Measurements from ENCODE around the gene NTNG2.

NTNG2 gene

DNA sequence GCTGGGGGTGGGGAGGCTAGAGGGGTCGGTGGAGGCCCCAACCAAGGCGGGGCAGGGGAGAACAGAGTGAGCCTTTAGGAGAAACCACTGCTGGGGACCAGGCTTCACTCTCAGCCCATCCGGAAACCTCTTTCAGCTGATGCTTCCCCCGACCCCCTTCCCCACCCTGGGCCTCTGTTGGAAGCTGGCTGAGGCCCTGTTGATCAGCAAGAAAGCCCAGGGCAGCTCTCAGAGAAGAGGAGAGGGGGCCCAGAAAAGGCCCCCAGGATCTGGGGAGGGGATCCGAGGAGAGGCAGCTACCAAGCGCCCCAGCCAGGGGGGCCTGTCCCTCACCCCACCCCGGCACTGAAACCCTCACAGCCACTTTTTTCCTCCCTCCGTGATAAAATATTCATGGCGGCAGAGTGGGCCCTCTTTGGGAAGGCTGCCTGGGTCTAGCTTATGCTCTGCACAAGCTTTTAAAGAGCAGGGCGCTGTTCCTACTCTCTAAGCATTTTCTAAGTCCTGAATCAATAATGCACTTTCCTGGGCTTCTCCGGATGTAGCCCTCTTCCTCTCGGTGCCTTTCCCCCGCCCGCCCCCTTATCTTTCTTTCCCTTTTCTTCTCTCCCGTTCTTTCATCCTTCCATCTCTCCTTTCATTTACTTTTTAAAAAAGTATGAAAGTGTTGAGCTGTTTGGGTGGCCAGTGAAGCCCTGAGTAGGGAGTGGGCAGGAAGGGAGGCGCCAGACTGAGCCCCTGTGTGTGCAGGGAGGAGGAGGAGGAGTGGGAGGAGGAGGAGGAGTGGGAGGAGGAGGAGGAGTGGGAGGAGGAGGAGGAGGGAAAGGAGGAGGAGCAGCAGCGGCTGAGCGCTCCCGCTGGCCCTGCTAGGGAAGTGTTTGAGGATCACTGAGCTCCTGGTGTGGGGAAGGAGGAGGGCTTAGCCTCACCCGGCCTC, 23.5 kb downstream of the NTNG2 start:
- Histone ChIP-seq H3F3A (ENCODE audit: insufficient read depth, low read length) (no peaks in the 10 kb centered on the region), H3K27ac (ENCODE audit: low read length) (no peak overlapping the region), H3K4me1 (ENCODE audit: low read length) (no peaks in the 10 kb centered on the region), H4K20me1 (ENCODE audit: insufficient read depth, low read length) (no peaks in the 10 kb centered on the region), H3K4me2 (ENCODE audit: low read depth, low read length) (no peak overlapping the region), H3K4me3 (ENCODE audit: low read length) (no peak overlapping the region), H3K36me3 (replicated peaks; ENCODE audit: insufficient read depth, low read length) (no peaks in the 10 kb centered on the region), H2AFZ (ENCODE audit: low read length) (no peak overlapping the region), H3K9ac (ENCODE audit: low read length) (no peak overlapping the region), H3K9me2 (replicated peaks; ENCODE audit: insufficient read depth, low read length) (no peaks in the 10 kb centered on the region), H3K27me3 (replicated peaks; ENCODE audit: insufficient read depth, low read length) (peaks cover 95% of the 10 kb centered on the region), H3K9me3 (replicated peaks; ENCODE audit: insufficient read depth, low read length) (no peaks in the 10 kb centered on the region), H3K79me2 (ENCODE audit: low read length) (no peaks in the 10 kb centered on the region)
- TF ChIP-seq, protein P1, sequence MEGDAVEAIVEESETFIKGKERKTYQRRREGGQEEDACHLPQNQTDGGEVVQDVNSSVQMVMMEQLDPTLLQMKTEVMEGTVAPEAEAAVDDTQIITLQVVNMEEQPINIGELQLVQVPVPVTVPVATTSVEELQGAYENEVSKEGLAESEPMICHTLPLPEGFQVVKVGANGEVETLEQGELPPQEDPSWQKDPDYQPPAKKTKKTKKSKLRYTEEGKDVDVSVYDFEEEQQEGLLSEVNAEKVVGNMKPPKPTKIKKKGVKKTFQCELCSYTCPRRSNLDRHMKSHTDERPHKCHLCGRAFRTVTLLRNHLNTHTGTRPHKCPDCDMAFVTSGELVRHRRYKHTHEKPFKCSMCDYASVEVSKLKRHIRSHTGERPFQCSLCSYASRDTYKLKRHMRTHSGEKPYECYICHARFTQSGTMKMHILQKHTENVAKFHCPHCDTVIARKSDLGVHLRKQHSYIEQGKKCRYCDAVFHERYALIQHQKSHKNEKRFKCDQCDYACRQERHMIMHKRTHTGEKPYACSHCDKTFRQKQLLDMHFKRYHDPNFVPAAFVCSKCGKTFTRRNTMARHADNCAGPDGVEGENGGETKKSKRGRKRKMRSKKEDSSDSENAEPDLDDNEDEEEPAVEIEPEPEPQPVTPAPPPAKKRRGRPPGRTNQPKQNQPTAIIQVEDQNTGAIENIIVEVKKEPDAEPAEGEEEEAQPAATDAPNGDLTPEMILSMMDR (IDR thresholded peaks at IDR 0.05; ENCODE audit: low read length) = no peak
- TF ChIP-seq EZH2 (optimal IDR thresholded peaks at IDR 0.05; ENCODE audit: low read depth, low read length) (no peak), EZH2phosphoT487 (IDR thresholded peaks at IDR 0.05; ENCODE audit: low read length) (no peak)
- no peak for DNase-seq

DNA sequence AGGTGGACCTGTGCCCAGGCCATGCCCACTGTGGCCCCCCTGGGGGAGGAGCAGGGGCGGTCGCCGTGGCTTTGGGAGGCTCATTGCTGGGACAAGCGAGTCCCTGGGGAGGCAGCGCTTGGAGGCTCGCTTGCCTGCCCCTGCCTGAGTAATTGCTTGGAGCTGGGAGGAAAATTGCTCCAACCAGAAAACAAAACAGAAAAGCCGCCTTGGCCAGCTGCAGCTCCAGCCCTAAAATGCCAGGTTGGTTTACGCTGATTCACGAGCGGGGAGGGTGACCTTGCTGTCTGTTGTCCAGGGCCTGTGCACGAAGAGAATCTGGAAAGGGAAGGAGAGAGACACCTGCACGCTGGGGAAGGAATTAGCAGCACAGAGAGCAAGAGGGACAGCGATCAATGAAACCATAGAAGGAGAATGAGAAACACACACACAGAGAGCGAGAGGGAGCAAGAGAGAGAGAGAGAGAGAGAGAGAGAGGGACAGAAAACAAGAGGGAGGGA, 25.3 kb downstream of the NTNG2 start:
- Histone ChIP-seq H3K4me2 (ENCODE audit: low read depth, low read length) (no peak overlapping the region), H3K9me2 (replicated peaks; ENCODE audit: insufficient read depth, low read length) (no peaks in the 10 kb centered on the region)
- no peak for DNase-seq

DNA sequence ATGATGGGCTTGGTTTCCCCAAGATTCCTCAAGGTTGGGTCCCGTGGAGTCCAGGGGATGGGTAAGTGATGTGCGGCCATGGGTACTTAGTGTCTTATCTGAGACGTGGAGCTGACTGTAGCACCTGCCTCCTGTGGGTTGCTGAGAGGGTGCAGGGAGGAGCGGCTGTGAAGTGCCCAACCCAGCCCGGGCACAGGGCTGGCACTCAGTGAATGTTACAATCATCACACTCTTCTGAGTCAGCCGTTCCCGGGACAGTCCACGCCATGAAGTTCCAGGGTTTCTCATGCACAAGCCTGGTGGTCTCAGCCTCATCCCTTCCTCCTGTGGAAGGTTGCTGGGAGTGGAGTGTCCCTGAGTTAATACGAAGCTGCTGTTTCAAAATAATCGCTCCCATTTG, 29.1 kb downstream of the NTNG2 start:
- peaks cover 93% of the 10 kb centered on the region for H3K27me3 ChIP-seq (replicated peaks; ENCODE audit: insufficient read depth, low read length)
- H4K20me1 ChIP-seq (ENCODE audit: insufficient read depth, low read length) = no peaks in the 10 kb centered on the region
- no peak overlapping the region for H3K27ac ChIP-seq (ENCODE audit: low read length)
- no peaks in the 10 kb centered on the region for H3K4me1 ChIP-seq (ENCODE audit: low read length)
- no peak overlapping the region for H3K9ac ChIP-seq (ENCODE audit: low read length)
- H3K9me2 ChIP-seq (replicated peaks; ENCODE audit: insufficient read depth, low read length) = no peaks in the 10 kb centered on the region
- no peaks in the 10 kb centered on the region for H3F3A ChIP-seq (ENCODE audit: insufficient read depth, low read length)
- H3K4me3 ChIP-seq (ENCODE audit: low read length) = no peak overlapping the region
- DNase-seq = no peak
- H3K4me2 ChIP-seq (ENCODE audit: low read depth, low read length) = no peak overlapping the region
- H3K36me3 ChIP-seq (replicated peaks; ENCODE audit: insufficient read depth, low read length) = no peaks in the 10 kb centered on the region
- H2AFZ ChIP-seq (ENCODE audit: low read length) = no peak overlapping the region
- H3K79me2 ChIP-seq (ENCODE audit: low read length) = no peaks in the 10 kb centered on the region
- TF ChIP-seq EZH2phosphoT487 (IDR thresholded peaks at IDR 0.05; ENCODE audit: low read length) (no peak), EZH2 (optimal IDR thresholded peaks at IDR 0.05; ENCODE audit: low read depth, low read length) (no peak)
- TF ChIP-seq, protein P1 (IDR thresholded peaks at IDR 0.05; ENCODE audit: low read length) = no peak
- no peaks in the 10 kb centered on the region for H3K9me3 ChIP-seq (replicated peaks; ENCODE audit: insufficient read depth, low read length)

More for the DNA sequence above, 25.3 kb downstream of the NTNG2 start:
- Histone ChIP-seq H3K36me3 (replicated peaks; ENCODE audit: insufficient read depth, low read length) (no peaks in the 10 kb centered on the region), H3K9ac (ENCODE audit: low read length) (no peak overlapping the region), H3K9me3 (replicated peaks; ENCODE audit: insufficient read depth, low read length) (no peaks in the 10 kb centered on the region), H3F3A (ENCODE audit: insufficient read depth, low read length) (no peaks in the 10 kb centered on the region), H3K27me3 (replicated peaks; ENCODE audit: insufficient read depth, low read length) (peaks cover 95% of the 10 kb centered on the region), H3K4me1 (ENCODE audit: low read length) (no peaks in the 10 kb centered on the region), H3K27ac (ENCODE audit: low read length) (no peak overlapping the region), H3K4me3 (ENCODE audit: low read length) (no peak overlapping the region), H2AFZ (ENCODE audit: low read length) (no peak overlapping the region), H3K79me2 (ENCODE audit: low read length) (no peaks in the 10 kb centered on the region), H4K20me1 (ENCODE audit: insufficient read depth, low read length) (no peaks in the 10 kb centered on the region)
- TF ChIP-seq, protein P1 (IDR thresholded peaks at IDR 0.05; ENCODE audit: low read length) = no peak
- no peak for TF ChIP-seq EZH2phosphoT487 (IDR thresholded peaks at IDR 0.05; ENCODE audit: low read length)
- TF ChIP-seq EZH2 (optimal IDR thresholded peaks at IDR 0.05; ENCODE audit: low read depth, low read length) = no peak
